GM12874 (cell line): ENCODE results near the gene DDB1.

Experiments used
- CTCF ChIP-seq: IDR thresholded peaks from 2 replicates; pipeline ENCODE4 v1.5.1; 2011; ENCODE audit warnings: low read depth, mild to moderate bottlenecking, control low read depth, low read length, moderate library complexity; ENCODE audit not compliant: insufficient read depth

The DDB1 gene

GRCh38 chr11:61332281-61332796 is 566 bp downstream of the DDB1 start:
- no peak for TF ChIP-seq CTCF

DNA sequence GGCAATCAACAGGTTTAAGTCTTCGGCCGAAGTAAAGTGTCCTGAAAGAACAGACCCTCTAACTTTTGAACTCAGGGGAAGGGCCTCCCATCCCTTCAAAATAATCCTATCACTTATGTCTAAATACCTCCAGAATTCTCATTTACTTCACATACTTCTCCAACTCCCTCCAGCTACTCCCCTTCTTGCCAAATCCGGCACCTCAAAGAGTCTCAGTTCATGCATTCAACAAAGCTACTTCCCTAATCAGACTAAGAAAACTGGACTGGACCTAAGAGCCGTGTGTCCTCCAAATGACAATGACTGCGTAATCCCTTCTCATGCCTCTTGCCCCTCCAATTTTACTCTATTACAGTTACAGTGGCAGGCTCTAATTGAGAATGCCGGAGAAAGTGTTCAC is 1.3 kb downstream of the DDB1 start:
- TF ChIP-seq CTCF: no peak

- TF ChIP-seq CTCF: no peak
These were observed 3.0 kb downstream of the DDB1 start for GRCh38 chr11:61329871-61330270.

DNA sequence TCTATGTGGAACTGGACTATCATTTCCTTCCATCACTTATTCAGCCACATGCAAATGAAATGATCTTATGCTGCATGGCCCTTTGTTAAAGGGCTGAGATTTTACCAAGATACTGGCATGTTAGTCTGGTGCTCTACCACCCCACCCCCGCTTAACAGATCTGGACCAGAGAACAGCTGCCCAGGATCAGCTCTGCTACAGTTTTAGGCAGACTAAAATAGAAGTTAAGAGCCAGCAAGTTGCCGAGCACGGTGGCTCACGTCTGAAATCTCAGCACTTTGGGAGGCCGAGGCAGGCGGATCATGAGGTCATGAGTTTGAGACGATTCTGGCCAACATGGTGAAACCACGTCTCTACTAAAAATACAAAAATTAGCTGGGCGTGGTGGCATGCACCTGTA is 4.6 kb downstream of the DDB1 start:
- TF ChIP-seq CTCF: no peak

GRCh38 chr11:61327669-61328071 is 5.2 kb downstream of the DDB1 start:
- no peak for TF ChIP-seq CTCF

GRCh38 chr11:61325649-61326414 is 7.1 kb downstream of the DDB1 start:
- TF ChIP-seq CTCF: no peak

DNA sequence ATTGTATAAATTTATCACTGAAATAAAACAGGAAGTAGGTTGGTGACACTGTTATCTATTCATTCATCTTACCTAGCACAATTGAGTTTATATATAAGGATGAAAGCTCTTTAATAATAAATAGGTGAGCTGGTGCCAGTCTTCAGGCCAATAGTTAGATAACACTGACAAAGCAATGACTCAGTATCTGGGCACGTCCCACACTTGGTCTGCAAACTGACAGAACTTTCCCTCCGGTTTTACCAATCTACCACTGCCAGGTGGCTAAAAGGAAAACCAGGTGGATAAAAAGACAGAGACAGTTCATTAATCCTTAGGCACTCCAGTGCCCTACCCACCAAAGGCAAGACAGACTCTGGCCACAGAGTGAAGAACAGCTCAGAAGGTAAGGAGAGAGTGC is 17.6 kb downstream of the DDB1 start:
- TF ChIP-seq CTCF: no peak
